ENCODE data around the gene C1orf185.
A peak's percentile ranks its signal among the peaks of the same experiment; 100 is the strongest.
"Not testable (repeated sequence)": the region's sequence is repeated elsewhere in the genome, so short reads cannot be mapped to it uniquely, and the experiment has no call there.

C1orf185 gene

DNA sequence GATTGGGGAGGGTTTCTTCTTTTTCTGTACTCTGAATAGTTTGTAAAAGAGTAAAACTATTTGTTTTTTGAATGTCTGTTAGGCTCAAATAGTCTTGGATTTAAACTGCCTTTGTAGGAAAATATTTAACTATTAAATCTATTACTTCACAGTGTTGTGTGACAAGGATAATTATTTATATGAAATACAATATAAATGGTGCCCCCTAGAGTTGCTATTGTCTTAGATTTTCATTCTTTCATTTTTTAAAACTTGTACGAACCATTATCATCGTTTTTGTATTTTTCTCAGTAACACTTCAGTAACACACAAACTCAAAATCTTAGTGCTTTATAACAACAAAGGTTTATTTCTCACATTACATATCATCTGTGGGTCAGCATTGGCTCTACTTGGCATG lies 37.4 kb downstream of the C1orf185 start:
- no peak for DNase-seq

DNA sequence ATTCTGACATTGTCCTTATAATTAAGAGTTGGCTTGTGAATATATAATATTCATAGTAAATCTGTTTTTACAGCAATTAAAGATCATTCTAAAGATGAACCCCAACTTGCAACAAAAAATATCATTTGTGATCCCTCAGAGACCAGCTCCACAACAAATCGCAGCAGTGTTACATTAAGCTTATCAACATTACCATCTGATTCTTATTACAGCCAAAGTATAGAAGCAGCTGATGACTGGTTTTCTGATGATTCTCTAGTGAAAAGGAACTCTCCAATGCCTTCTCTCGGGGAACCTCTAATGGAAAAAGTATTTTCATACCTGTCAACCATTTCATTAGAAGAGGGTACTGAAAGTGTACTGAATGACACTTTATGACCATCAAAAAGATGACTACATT lies 45.4 kb downstream of the C1orf185 start:
- DNase-seq = no peak

DNA sequence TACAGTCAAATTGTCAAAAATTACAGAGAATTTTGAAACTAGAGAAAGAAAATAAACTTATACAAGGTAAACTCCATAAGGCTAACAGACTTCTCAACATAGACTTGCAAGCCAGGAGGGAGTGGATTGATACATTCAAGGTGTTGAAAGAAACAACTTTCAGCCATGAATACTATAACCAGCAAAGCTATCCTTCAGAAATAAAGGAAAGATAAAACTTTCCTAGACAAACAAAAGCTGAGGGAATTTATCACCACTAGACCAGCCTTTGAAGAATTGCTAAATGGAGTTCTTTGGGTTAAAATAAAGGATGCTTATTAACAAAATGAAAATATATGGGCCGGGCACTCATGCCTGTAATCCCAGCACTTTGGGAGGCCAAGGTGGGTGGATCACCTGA lies 52.7 kb downstream of the C1orf185 start:
- DNase-seq = no peak

DNA sequence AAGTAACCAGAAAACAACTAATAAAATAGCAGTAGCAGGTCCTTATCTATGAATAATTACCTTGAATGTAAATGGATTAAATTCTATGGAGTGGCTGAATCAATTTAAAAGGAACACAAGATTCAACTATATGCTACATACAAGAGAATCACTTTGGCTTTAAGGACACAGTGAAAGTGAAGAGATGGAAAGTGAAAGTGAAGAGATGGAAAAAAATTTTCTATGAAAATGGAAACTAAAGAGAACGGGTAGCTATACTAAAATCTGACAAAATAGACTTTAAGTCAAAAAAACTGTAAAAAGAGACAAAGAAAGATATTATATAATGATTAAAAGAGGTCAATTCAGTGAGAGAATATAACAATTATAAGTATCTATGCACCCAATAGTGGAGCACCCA lies 54.7 kb downstream of the C1orf185 start:
- DNase-seq = peak; percentile 46

DNA sequence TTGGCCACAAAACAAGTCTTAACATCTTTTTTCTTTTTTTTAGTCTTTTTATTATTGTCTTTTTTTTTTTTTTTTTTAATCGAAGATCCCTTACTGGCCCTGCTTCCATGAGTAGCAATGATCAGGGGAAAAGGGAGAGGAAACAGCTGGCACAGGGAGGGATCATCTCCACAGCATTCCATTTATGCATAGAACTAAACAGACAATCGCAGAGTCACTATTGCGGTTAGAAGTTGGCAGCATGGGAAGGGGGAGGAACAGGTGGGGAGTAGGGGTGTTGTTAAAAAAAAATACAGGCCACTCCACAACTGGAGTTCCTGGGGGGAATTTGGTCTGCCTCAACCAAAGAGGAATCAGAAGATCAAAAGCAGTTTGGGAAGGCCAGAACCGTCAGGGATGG lies 55.4 kb downstream of the C1orf185 start:
- DNase-seq = no peak

DNA sequence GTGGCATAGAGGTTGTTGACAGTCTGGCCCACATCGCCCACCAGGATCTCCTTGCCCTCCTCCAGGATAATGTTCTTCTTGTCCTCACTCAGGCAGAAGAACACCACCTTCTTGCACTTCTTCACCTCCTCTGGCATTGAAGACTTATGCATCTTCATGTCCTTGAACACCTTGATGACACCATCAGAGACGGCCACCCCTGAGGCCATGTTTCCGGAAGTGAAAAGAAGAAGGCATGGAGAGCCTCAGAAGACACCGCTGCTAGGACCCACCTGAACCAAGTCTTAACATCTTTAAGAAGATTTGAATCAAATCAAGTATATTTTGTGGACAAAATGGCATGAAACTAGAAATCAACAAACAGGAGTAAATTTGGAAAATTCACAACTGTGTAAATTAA lies 56.2 kb downstream of the C1orf185 start:
- no peak for DNase-seq

DNA sequence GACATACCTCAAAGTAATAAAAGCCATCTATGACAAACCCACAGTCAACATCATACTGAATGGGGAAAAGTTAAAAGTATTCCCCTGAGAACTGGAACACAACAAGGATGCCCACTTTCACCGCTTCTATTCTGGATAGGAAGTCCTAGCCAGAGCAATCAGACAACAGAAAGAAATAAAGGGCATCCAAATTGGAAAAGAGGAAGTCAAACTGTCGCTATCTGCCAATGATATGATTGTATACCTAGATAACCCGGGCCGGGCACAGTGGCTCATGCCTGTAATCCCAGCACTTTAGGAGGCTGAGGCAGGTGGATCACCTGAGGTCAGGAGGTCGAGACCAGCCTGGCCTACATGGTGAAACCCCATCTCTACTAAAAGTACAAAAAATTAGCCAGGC lies 60.5 kb downstream of the C1orf185 start:
- not testable (repeated sequence) for DNase-seq

DNA sequence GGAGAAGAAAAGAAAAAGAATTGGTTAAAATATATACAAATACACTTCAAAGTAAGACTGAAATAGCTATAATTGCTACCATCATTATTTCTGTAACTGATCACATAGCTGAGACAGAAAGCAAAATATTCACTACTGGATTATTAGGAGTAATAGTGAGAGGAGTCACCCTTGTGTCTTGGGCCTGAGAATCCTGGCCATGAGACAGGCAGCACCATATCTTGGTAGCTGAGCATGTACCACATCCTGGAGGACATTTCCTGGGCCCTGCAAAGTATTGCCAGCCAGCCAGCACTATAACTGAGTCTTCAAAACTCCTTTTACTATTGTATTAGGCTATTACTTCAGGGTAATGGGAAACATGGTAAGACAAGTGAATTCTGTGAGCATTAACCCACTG lies 63.5 kb downstream of the C1orf185 start:
- no peak for DNase-seq

DNA sequence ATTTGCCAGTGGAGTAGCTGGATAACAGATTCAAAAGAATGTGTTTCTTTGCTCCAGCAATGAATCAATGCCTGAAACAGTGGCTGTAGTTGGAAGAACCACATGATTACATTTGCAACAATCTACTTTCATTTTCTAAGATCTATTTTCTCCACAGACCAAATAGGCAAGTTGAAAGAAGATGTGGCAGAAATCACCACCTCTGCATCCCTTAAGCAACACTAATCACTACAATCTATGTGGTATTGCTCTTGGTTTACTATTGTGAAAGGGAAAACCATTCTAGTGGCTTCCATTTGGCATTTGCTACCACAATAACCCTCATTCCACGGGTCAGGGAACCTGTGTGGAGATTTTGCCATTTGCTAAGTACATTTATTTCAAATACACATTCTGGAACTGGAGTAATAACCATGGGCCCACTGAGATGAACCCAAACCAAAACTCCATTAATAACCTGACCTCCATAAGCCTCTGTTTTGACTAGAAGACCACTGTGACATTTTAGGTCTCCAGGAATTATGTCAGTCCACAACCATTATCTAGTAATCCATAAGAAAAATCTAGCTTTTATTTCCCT lies 66.3 kb downstream of the C1orf185 start:
- peak; percentile 82 for DNase-seq

DNA sequence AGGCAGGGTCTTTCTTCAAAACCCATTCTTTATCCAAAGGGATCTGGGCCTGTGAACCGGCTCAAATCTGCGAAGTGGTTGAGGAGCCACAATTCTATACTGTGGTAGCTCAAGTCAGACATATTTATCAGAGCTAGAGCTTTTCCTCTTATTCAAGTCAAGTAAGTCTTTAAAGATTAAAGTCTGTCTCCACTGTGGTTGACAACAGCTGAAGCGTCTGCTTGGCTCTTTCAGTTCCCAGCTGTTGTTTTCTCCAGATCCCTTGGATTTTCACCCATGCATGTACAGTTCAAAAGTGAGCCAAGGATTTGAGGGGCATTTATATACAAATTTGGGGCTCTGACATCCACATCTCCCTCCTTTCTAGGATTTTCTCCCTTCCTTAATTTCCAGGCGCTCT lies 66.9 kb downstream of the C1orf185 start:
- no peak for DNase-seq

DNA sequence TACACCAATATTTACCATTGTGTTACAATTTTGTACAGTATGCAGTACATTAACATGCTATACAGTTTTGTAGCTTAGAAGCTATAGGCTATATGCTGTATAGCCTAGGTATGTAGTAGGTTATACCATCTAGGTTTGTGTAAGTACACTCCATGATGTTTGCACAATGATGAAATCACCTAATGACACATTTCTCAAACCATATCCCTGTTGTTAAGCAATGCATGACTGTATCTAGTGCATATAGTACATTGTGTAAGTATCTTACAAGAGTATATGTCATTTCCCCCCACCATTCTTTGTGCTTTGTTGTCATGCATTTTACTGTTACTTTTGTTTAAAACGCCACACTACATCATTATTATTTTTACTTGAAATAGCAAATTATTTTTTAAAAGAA lies 68.3 kb downstream of the C1orf185 start:
- peak; percentile 94 for DNase-seq

DNA sequence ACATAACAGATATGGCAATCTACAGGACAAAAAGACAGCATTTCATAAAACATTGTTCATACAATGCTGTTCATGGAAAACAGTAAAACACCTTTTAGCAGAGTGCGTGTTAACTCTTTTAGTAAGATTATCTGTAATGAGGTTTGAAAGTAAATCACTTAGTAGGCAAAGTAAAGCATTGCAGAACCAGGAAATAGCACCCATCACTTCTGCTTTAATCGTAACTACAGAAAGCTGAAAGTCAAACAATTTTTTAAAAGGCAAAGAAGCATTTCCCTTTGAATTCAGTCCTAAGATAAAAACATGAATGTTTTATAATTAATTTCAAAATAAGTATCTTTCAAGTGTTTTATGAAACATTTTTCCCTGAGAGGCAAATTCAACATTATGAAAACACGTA lies 70.8 kb downstream of the C1orf185 start:
- DNase-seq = peak; percentile 42

DNA sequence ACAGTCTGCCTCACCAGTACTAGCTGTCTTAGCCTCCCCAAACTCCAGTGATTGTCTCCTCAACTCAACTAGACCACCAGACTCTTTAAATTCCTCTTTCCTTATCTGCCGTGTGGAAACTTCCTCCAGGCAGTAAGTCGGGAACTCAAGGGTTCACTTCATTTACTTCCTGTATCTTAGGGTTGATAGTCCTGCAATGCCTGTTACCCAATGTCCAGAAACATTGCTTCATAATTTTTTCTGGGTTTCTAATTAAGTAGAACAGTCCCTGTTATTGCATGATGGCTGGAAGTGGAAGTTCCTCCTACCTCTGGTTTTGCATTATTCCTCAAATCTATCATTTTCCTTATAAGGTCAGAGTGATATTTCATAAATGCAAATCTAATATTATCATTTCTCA lies 73.2 kb downstream of the C1orf185 start:
- DNase-seq = peak; percentile 97

DNA sequence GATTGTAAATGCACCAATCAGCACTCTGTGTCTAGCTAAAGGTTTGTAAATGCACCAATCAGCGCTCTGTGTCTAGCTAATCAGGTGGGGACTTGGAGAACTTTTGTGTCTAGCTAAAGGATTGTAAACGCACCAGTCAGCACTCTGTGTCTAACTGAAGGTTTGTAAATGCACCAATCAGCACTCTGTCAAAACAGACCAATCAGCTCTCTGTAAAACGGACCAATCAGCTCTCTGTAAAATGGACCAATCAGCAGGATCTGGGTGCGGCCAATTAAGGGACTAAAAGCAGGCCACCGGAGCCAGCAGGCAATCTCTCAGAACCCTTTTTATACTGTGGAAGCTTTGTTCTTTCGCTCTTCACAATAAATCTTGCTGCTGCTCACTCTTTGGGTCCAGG lies 76.0 kb downstream of the C1orf185 start:
- DNase-seq = not testable (repeated sequence)

DNA sequence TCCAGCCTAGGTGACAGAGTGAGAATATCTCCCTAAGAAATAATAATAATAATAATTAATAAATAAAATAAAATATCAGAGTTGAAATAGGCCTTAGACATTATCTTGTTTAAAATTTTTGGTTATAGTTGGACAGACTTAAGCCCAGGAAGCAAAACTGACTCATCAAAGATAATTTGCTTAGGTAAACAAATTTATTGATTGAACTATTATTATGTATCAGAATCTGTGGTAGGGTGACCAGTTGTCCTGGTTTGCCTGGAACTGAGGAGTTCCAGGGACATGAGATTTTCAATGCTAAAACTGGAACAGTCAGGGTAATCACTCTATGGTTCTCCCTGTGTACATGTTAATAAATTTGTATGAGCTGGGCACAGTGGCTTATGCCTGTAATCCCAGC lies 86.2 kb downstream of the C1orf185 start:
- no peak for DNase-seq

DNA sequence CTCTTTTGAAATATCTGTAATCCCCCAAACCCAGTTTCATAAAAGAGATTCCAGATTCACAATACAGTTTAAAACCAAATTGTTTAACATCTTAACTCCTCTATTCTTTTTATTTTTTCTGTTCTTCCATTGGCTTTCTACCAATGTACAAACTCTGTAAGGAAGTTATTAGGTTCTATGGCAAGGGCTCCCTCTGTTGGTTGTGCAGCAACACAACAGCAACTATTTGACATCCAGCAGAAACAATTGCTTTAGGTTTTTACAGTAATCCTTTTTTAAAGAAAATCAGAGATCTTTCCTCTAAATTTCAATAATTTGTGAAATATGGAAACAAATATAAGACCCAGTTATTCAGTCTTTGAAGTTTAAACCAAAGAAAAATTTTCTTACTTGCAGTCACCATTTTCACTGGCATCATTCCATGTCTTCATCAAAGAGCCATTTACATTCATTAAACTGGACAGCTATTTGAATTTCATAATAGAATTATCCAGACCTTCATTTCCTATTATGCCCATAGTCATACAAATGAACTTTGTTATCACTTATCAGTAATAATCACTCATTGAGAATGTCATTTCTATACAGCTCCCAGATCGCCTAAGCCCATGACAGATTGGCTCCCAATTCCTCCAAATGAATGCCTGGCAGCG lies 87.5 kb downstream of the C1orf185 start:
- peak; percentile 64 for DNase-seq

DNA sequence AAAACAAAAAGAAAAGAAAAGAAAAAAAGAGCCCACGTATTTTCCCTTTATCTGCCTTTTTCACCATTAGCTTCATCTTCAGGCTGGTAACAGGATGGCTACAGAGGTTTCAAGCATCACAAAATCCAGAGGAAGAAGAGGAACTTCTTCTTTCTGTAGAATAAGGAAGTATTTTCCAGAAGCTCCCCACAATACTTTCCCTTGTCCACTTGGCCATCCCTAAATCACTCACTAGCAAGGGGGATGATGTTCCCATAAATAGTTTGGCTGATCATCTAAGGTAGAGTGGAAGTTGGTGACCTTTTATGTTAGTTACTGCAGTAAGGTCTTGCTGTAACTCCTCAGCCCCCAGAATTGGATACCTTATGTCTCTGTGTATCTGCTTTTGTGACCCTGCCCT lies 88.9 kb downstream of the C1orf185 start:
- peak; percentile 37 for DNase-seq

DNA sequence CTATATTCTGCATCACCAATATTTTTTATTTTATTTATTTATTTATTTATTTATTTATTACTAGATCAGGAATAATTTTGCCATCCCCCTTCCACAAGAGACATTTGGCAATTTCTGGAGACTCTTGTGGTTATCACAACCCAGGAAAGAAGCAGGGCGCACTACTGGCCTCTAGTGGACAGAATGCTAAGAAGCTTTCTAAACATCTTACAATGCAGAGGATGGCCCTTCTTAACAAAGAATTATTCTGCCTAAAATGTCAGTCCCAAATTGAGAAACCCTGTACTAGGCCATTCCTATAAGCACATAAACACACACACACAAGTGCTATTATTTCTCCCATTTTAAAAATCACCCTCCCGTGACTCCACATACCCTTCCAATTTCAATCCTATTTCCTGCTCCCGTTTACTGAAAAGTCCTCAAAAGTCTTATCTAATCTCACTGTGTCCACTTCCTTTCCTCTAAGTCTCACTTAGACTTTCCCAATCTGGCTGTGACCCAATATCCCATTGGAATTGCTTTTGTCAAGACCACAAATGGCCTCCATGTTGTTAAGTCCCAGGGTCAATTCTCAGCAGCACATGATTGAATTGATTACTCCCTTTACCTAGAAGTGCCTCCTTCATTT lies 90.3 kb downstream of the C1orf185 start:
- peak; percentile 70 for DNase-seq

DNA sequence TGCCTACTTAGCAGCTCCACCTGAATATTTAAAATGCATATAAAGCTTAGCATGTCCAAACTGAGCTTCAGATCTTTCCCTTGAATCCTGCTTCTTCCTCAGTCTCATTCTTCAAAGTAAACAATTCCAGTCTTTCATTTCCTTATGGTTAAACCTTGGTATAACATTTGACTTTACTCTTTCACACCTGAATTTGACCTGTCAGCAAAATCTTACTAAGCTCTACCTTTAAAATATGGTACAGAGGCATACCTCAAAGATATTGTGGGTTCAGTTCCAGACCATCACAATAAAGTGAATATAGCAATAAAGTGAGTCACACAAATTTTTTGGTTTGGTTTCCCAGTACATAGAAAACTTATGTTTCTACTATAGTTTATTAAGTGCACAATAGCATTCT lies 91.5 kb downstream of the C1orf185 start:
- no peak for DNase-seq
